Measurements from ENCODE around the gene PEX1.
"Not testable (repeated sequence)": the region's sequence is repeated elsewhere in the genome, so short reads cannot be mapped to it uniquely, and the experiment has no call there.

PEX1 gene

DNA sequence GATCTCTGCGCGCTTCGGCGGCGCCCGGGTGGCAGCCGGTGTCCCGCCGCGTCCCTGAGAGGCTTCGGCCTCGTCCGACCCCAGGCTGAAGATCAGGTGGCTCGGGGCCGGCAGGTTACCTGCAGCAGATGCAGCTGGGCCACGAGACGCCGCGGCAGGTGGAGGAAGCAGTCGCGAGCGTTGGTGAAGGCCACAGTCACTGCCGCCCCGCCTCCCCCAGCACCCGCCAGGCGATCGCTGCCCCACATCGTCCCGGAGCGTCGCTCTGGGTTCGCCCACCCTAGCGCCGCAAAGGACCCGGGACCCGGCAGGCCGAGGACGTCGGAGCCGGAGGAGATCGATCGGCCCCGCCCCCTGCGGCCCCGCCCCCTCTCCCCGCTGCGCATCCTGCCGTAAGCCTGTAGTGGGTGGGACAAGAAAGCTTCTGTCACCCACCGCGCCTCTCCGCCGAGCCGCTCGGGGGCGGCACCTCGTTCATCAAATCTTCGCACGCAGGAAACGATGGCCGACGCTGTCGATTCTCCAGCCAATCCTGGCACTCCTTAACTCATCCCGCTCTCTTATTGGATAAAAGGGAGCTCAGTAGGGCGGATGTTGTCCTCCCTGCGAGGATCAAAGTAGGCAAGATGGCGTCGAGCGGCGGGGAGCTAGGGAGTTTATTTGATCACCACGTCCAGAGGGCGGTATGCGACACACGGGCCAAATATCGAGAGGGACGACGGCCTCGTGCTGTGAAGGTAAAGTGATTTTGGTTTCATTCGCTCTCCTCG lies at the start of gene PEX1, which contains the start of gene RBM48:
Gene PEX1 (minus strand): TSS at position 333 of the 770 bp plus-strand sequence. CDS start 85 bp downstream, at position 248.
Gene RBM48 (plus strand): TSS at position 608 of the 770 bp plus-strand sequence. CDS start 19 bp downstream, at position 627.
- peak within 1 kb of the TSS; percentile 99 for H3K4me3 ChIP-seq (ENCODE audit: low read length)
- no peak for TF ChIP-seq ZNF274 (IDR thresholded peaks at IDR 0.05; ENCODE audit: low read depth, low read length)

DNA sequence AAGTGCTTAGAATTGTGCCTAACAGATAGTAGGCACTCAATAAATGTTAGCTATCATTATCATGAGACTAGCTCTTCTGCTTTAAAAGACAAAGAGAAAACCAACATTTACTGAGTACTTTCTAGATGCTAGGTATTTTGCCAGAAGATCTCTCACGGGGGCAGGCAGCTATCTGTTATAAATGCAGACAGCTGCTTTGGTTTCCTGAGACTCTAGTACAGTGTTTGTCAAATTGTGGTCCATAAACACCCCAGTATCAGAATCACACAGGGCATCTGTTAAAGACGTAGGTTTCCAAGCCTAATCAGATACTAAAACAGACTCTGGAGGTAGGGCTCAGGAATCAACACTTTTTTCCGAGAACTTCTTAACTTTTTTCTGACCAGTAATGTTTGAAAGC lies 48.0 kb upstream of the PEX1 start:
- H3K4me3 ChIP-seq (ENCODE audit: low read length): no peak overlapping the region
- TF ChIP-seq ZNF274 (IDR thresholded peaks at IDR 0.05; ENCODE audit: low read depth, low read length): no peak

DNA sequence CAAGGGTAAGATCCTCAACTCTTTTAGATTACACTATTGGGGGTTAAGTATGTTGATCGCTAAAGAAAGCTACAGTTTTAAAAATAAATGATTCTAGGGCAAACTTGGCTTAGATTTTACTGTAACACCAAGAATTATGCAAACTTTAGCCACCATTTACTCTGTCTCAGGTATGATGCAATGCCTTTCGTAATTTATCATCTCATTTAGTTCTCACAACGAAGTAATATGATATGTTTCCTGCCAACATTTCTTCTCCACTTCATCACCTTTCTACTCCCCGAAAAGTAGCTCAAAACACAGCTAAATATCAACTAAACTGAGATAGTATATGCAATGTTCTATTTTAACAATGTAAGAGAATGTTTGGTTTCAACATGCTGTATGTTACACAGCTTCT lies 40.8 kb upstream of the PEX1 start:
- TF ChIP-seq ZNF274 (IDR thresholded peaks at IDR 0.05; ENCODE audit: low read depth, low read length): no peak
- no peak overlapping the region for H3K4me3 ChIP-seq (ENCODE audit: low read length)

DNA sequence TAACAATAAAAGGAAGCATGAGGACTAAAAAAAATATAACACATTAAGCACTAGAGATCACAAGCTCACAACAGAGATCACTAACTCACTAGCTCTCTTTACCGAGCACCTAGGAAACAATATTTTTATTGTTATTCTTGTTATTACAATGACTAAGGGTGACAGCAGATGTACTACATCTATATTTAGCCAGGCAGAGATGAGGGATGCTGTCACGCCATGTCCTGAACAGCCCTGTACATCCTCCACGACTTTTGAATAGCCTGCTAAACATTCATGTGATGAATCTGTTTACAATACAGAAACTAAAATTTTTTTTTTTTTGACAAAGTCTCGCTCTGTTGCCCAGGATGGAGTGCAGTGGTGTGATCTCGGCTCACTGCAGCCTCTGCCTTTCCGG lies 39.1 kb upstream of the PEX1 start:
- TF ChIP-seq ZNF274 (IDR thresholded peaks at IDR 0.05; ENCODE audit: low read depth, low read length): no peak

GRCh38 chr7:92563345-92563744 lies 35.0 kb upstream of the PEX1 start:
- no peak for TF ChIP-seq ZNF274 (IDR thresholded peaks at IDR 0.05; ENCODE audit: low read depth, low read length)
- no peak overlapping the region for H3K4me3 ChIP-seq (ENCODE audit: low read length)

More for the DNA sequence above, 39.1 kb upstream of the PEX1 start:
- H3K4me3 ChIP-seq (ENCODE audit: low read length): no peak overlapping the region

- no peak overlapping the region for H3K4me3 ChIP-seq (ENCODE audit: low read length)
- TF ChIP-seq ZNF274 (IDR thresholded peaks at IDR 0.05; ENCODE audit: low read depth, low read length): no peak
These were observed 32.3 kb upstream of the PEX1 start for GRCh38 chr7:92560602-92561001.

GRCh38 chr7:92557808-92558362 lies 29.6 kb upstream of the PEX1 start:
- H3K4me3 ChIP-seq (ENCODE audit: low read length): no peak overlapping the region
- no peak for TF ChIP-seq ZNF274 (IDR thresholded peaks at IDR 0.05; ENCODE audit: low read depth, low read length)

GRCh38 chr7:92557249-92557648 lies 28.9 kb upstream of the PEX1 start:
- no peak for TF ChIP-seq ZNF274 (IDR thresholded peaks at IDR 0.05; ENCODE audit: low read depth, low read length)
- H3K4me3 ChIP-seq (ENCODE audit: low read length): no peak overlapping the region

GRCh38 chr7:92550194-92550593 lies 21.9 kb upstream of the PEX1 start:
- TF ChIP-seq ZNF274 (IDR thresholded peaks at IDR 0.05; ENCODE audit: low read depth, low read length): no peak
- H3K4me3 ChIP-seq (ENCODE audit: low read length): no peak overlapping the region

DNA sequence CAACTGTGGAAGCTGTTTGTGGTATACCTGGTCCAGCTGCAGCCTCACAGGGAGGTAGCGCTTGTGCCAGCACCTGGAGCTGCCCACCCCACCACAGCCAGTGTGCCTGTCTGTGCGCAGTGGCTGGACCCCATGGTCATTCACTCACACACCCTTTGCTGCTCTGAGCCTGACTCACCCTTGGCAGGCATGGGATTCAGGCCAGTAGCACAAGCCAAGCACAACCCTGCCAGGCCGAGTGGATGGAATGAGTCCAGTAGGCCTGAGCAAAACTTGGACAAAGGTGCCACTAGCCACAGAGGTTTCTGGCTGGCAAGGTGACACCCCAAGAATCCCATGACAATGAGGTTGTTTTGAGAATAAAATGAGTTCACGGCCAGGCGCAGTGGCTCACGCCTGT lies 19.3 kb upstream of the PEX1 start:
- TF ChIP-seq ZNF274 (IDR thresholded peaks at IDR 0.05; ENCODE audit: low read depth, low read length): no peak

DNA sequence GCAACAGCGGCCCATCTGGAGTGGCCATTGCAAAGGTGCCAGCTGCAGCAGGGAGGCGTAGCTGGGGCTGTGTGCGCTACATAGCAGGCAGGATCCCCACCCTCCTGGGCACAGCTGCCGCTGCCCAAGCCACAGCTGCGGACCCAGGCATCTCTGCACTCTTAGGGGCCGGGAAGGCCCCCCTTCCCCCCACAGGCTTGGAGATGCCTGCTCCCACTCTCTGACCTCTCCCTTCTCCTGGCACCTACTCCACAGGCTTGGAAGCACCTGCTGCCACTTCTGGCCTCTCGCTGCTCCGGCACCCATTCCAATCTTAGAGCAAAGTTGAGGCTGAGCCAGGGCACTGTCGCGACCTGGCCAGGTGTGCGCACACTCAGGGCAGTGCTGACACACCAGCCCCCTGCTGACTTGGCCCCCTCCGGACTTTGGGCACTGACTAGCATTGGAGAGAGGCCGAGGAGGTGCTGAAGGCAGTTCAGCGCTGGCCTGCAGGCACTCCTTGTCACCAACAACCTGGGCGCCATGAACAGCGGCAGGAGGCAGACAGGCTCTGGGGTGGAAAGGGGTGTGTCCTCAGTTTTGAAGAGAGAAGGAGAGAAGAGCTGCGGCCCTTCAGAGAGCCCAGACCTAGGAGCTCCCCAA lies 18.7 kb upstream of the PEX1 start:
- no peak overlapping the region for H3K4me3 ChIP-seq (ENCODE audit: low read length)
- no peak for TF ChIP-seq ZNF274 (IDR thresholded peaks at IDR 0.05; ENCODE audit: low read depth, low read length)

More for the DNA sequence above, 19.3 kb upstream of the PEX1 start:
- H3K4me3 ChIP-seq (ENCODE audit: low read length): no peak overlapping the region

- H3K4me3 ChIP-seq (ENCODE audit: low read length): not testable (repeated sequence)
These were observed 16.8 kb upstream of the PEX1 start for GRCh38 chr7:92545116-92545515.

- not testable (repeated sequence) for H3K4me3 ChIP-seq (ENCODE audit: low read length)
These were observed 15.2 kb upstream of the PEX1 start for GRCh38 chr7:92543542-92543941.

GRCh38 chr7:92534572-92534971 lies 6.3 kb upstream of the PEX1 start:
- TF ChIP-seq ZNF274 (IDR thresholded peaks at IDR 0.05; ENCODE audit: low read depth, low read length): no peak
- no peak overlapping the region for H3K4me3 ChIP-seq (ENCODE audit: low read length)

GRCh38 chr7:92528958-92529264 lies 591 bp upstream of the PEX1 start:
- no peak for TF ChIP-seq ZNF274 (IDR thresholded peaks at IDR 0.05; ENCODE audit: low read depth, low read length)
- peak overlapping the region; percentile 99 for H3K4me3 ChIP-seq (ENCODE audit: low read length)

Data from GM08714 (cell line).